HG03135 (cell line): ENCODE data around the gene ZNF3.

Experiments used
- ATAC-seq: cut with Tn5 transposase; IDR thresholded peaks from one replicate; pipeline ENCODE4 v1.9.1; 2021; ENCODE audit warnings: mild to moderate bottlenecking, moderate library complexity; ENCODE audit not compliant: unreplicated experiment

ZNF3 gene

GRCh38 chr7:100109521-100110163 lies 28.1 kb upstream of the ZNF3 start:
- no peak for ATAC-seq

- ATAC-seq = no peak
These were observed 26.4 kb upstream of the ZNF3 start for GRCh38 chr7:100107890-100108289.

- no peak for ATAC-seq
These were observed 25.7 kb upstream of the ZNF3 start for GRCh38 chr7:100107125-100107737.

GRCh38 chr7:100106633-100107032 lies 25.1 kb upstream of the ZNF3 start:
- no peak for ATAC-seq

- no peak for ATAC-seq
These were observed 24.0 kb upstream of the ZNF3 start for GRCh38 chr7:100105534-100105933.

GRCh38 chr7:100102950-100103840 lies 21.7 kb upstream of the ZNF3 start:
- no peak for ATAC-seq

- peak; percentile 80 for ATAC-seq
These were observed 19.7 kb upstream of the ZNF3 start, which contains the start of the genes AP4M1 and MCM7 for GRCh38 chr7:100101016-100101862. TSS of gene AP4M1 (plus strand) at chr7:100101643. CDS start at chr7:100101715, 72 bp downstream. TSS of gene MCM7 (minus strand) at chr7:100101397. CDS start at chr7:100101294, 103 bp downstream.

GRCh38 chr7:100100420-100101015 lies 19.0 kb upstream of the ZNF3 start:
- ATAC-seq = peak; percentile 57

GRCh38 chr7:100099452-100099851 lies 17.9 kb upstream of the ZNF3 start:
- ATAC-seq = no peak

- ATAC-seq = no peak
These were observed 17.4 kb upstream of the ZNF3 start for GRCh38 chr7:100098913-100099312.

- ATAC-seq = no peak
These were observed 14.2 kb upstream of the ZNF3 start for GRCh38 chr7:100095704-100096103.

GRCh38 chr7:100095289-100095688 lies 13.8 kb upstream of the ZNF3 start:
- no peak for ATAC-seq

GRCh38 chr7:100093925-100094486 lies 12.5 kb upstream of the ZNF3 start:
- no peak for ATAC-seq

- no peak for ATAC-seq
These were observed 12.0 kb upstream of the ZNF3 start for GRCh38 chr7:100093498-100093897.

- no peak for ATAC-seq
These were observed 11.5 kb upstream of the ZNF3 start for GRCh38 chr7:100093054-100093453.

GRCh38 chr7:100091411-100092181 lies 10.1 kb upstream of the ZNF3 start:
- ATAC-seq = no peak

- ATAC-seq = no peak
These were observed 9.2 kb upstream of the ZNF3 start for GRCh38 chr7:100090527-100091410.
